Renal pelvis (tissue), 4 donors: ENCODE data around the gene NEIL1. TPM values are rescaled to one million over a fixed set of nuclear protein-coding genes. Genes with fewer than 3 reads are reported as not detected.
"Not testable (repeated sequence)": the region's sequence is repeated elsewhere in the genome, so short reads cannot be mapped to it uniquely, and the experiment has no call there.

Experiments
- DNase-seq: peaks from one replicate; pipeline ENCODE4 v3.0.0-alpha.2; 2013
- polyA plus RNA-seq, 3 donors: library from polyadenylated mRNA; unstranded; fragments of 120-200 nt; gene quantifications; one replicate each; pipeline ENCODE4 v1.2.1, GENCODE V29; 2013; ENCODE audit not compliant: insufficient read length in 3 of 3

Gene NEIL1
- polyA plus RNA-seq, 3 donors, result 17.9 to 35.5 (median 35.3) TPM

DNA sequence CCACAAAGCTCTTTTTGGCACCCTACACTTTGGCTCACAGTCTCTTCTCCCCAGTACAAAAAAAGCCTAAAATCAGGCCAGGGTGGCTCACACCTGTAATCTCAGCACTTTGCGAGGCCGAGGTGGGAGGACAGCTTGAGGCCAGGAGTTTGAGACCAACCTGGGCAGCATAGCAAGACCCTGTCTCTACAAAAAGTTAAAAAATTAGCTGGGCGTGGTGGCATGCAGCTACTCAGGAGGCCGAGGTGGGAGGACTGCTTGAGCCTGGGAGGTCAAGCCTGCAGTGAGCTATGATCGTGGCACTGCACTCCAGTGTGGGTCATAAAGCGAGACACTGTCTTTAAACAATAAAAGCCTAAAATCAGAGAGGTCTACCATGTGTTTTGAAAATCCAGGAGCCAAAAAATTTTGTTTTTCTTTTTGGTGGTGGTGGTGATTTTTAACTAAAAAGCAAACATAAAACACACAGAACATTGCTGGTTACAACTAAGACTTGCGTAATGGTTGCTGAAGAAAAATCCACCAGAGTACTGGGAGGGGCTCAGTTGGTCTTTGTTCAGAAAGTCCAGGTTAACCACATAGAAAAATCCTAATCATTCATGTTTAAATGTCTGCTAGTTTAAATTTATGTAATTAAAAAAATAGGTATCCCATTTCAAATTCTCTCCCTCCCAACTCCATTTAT, 23.2 kb downstream of the NEIL1 start:
- DNase-seq, result no peak

- DNase-seq, result no peak
Measured at GRCh38 chr15:75371486-75371885, 24.6 kb downstream of the NEIL1 start.

GRCh38 chr15:75371901-75372688, 25.3 kb downstream of the NEIL1 start:
- DNase-seq, result no peak

DNA sequence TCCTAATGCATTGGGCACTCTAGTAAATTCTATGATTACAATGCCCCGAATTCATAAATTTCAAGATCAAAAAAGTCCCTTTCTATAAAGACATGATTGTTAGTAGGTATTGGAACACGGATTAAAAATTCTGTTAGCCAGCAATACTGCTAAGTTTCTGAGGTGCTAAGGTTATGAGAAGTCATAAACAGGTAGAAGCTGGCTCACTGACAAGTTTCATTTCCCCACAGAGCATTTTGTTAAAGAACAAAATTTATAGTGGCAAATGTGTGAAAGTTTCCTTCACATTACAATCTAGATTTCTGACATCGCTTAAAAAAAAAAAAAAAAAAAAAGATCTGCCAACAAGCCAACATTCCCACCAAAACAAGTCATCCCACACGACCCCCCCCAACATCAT, 33.9 kb downstream of the NEIL1 start:
- no peak for DNase-seq

DNA sequence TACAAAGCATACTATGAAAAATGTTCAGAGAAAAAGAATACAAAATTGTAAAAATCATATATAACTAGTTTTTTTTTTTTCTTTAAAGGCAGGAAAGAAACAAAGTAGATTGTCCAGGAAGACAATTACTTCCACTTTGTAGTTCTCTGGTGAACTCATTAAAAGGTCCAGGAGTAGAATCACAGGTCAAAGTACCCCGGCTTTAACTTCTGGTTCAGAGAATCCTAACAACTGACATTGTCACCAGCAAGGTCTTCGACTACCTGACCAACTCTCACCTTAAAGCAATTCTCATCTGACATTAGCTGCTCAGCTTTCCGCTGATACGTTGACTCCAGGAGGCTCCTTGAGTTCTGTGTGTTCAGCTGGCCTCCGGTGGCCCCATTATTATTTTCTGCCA, 37.1 kb downstream of the NEIL1 start:
- DNase-seq, result not testable (repeated sequence)

- no peak for DNase-seq
Measured at GRCh38 chr15:75389791-75390382, 43.0 kb downstream of the NEIL1 start.

DNA sequence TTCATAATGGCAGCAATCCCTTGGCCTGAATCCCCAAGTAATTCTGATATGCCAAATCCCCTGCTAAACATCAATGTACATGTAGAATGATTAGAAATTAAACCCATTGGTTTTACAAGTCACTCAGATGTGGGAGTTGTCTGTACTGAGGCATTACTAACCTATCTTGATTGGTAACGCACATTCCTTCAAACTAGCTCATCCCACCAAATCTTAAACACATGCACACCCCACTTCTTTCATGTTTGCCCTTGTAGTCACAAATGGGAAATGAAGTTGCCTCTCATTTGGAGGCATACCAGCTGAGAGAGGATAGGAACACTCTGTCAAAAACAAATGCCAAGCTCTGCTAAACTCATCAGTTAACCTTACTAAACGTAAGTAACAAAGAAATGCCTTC, 50.7 kb downstream of the NEIL1 start:
- no peak for DNase-seq

DNA sequence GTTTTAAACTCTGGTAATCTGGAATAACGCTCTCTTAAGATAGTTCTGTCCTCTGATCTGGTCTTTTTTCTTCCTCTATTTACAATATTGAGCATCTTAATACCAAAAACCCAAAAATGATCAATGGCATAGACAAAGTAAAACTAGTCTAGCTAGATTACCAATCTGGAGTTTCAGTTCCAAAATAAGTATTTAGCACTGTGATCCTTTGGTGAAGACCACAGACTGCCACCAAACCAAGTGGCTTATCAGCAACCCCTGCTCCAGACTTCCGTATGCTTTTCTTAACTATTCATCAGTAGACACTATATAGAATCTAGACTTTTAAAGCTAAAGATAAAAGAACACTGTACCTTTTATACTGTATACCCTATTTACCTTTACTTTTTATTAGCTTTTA, 57.1 kb downstream of the NEIL1 start:
- DNase-seq, result no peak

Other genes with a start within 250 kb of the NEIL1 start
- 10 to 100 TPM; 10.4 to 13.1 (median 11.1) TPM for gene C15orf39, start 145.2 kb upstream of the NEIL1 start, polyA plus RNA-seq
- not detected for gene GOLGA6C, start 88.7 kb upstream of the NEIL1 start, polyA plus RNA-seq
- 1 to 10 TPM in 1 of 3 donors, under 1 TPM in 2; 0.13 to 1.1 (median 0.38) TPM for gene GOLGA6D, start 64.2 kb upstream of the NEIL1 start, polyA plus RNA-seq
- gene COMMD4, start 11.0 kb upstream of the NEIL1 start, polyA plus RNA-seq, result 100 to 1,000 TPM in 2 of 3 donors, 10 to 100 TPM in 1; 94.1 to 112 (median 106) TPM
- gene MAN2C1, start 21.6 kb downstream of the NEIL1 start, polyA plus RNA-seq, result 100 to 1,000 TPM; 105 to 232 (median 172) TPM
- 10 to 100 TPM; 56.2 to 59.8 (median 56.3) TPM for gene SIN3A, start 104.7 kb downstream of the NEIL1 start, polyA plus RNA-seq
- gene PTPN9, start 232.3 kb downstream of the NEIL1 start, polyA plus RNA-seq, result 10 to 100 TPM; 39.1 to 45.9 (median 42.1) TPM